Spinal cord (tissue), 10 donors: ENCODE results near the gene TBATA. TPM values are rescaled to one million over a fixed set of nuclear protein-coding genes. Genes with fewer than 3 reads are reported as not detected.

ENCODE experiments used
- DNase-seq, 6 donors: peaks; one replicate each; pipeline versions ENCODE4 v3.0.0 to v3.0.0-alpha.2; 2013 to 2015; ENCODE audit warnings: low spot score in 6 of 6, low read depth in 4 of 6
- H3K27ac ChIP-seq: one replicate; pipeline ENCODE4 v1.5.1; 2013; ENCODE audit warnings: low read depth, low read length, control low read depth
- H3K27me3 ChIP-seq: one replicate; pipeline ENCODE4 v1.6.1; 2013; ENCODE audit warnings: low read length; ENCODE audit not compliant: control insufficient read depth, insufficient read depth
- H3K36me3 ChIP-seq: one replicate; pipeline ENCODE4 v1.6.1; 2013; ENCODE audit warnings: low read length; ENCODE audit not compliant: control insufficient read depth, insufficient read depth
- H3K4me1 ChIP-seq: one replicate; pipeline ENCODE4 v1.6.1; 2013; ENCODE audit warnings: low read length; ENCODE audit not compliant: control insufficient read depth, insufficient read depth
- H3K4me3 ChIP-seq: one replicate; pipeline ENCODE4 v1.5.1; 2013; ENCODE audit warnings: low read depth, low read length, control low read depth
- H3K9me3 ChIP-seq: one replicate; pipeline ENCODE4 v1.6.1; 2013; ENCODE audit warnings: low read length; ENCODE audit not compliant: control insufficient read depth, insufficient read depth
- WGBS: methylation state at CpG from one replicate; pipeline ENCODE4 v1.1.5; 2013; ENCODE audit warnings: missing lambda C conversion rate; ENCODE audit not compliant: insufficient coverage; 5-methylcytosine and 5-hydroxymethylcytosine counted together
- polyA plus RNA-seq, 2 donors: library from polyadenylated mRNA; unstranded; fragments of 120-200 nt; gene quantifications; one replicate each; pipeline ENCODE4 v1.2.1, GENCODE V29; 2013; ENCODE audit not compliant: insufficient read length in 2 of 2
- total RNA-seq, 2 donors: library from RNA; depleted of rRNA in 1 of 2; stranded (reverse); fragments of 120-200 nt in 1 of 2; fragments of >200 nt in 1 of 2; gene quantifications; one replicate each; pipeline versions ENCODE4 v1.2.3 to v1.2.4, GENCODE V29; 2013 to 2014
- donor health status: healthy.

The TBATA gene
- total and polyA plus RNA-seq, 4 donors, result not detected

DNA sequence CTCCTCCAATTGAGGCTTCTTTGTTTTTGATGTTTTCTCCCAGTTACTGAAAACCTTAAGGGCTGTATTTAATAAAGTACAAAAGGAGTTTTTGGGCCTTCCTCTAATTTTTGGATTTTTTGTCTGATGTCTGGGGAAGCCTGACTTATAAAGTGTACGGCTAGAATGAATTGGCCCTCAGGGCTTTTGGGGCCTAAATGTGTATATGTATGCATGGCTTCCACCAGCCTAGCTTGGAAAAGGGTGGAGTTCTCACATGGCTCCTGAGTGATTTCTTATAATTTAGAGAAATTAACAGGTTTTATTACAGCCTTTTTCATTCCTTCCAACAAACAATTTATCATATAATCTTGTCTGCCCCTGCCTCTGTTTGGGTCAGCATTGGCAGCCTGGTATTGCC lies 10.4 kb upstream of the TBATA start:
- 88% methylated on average over 1 of the region's 1 CpG for WGBS
- H3K27ac ChIP-seq, result no peak overlapping the region
- no peak for DNase-seq
- H3K36me3 ChIP-seq, result no peaks in the 10 kb centered on the region
- H3K4me1 ChIP-seq, result no peaks in the 10 kb centered on the region
- H3K27me3 ChIP-seq, result no peaks in the 10 kb centered on the region
- H3K9me3 ChIP-seq, result peaks cover 2% of the 10 kb centered on the region
- H3K4me3 ChIP-seq, result no peak overlapping the region

- Histone ChIP-seq H3K4me1 (no peaks in the 10 kb centered on the region), H3K36me3 (no peaks in the 10 kb centered on the region), H3K27me3 (no peaks in the 10 kb centered on the region), H3K27ac (no peak overlapping the region), H3K4me3 (no peak overlapping the region), H3K9me3 (peaks cover under 1% of the 10 kb centered on the region)
- 87% methylated on average over 2 of the region's 5 CpGs for WGBS
- DNase-seq, result no peak
Observed at GRCh38 chr10:70791386-70792039, 6.3 kb upstream of the TBATA start.

- DNase-seq, result no peak
- WGBS, result 83% methylated on average over 1 of the region's 5 CpGs
- no peaks in the 10 kb centered on the region for H3K4me1 ChIP-seq
- no peaks in the 10 kb centered on the region for H3K27me3 ChIP-seq
- H3K9me3 ChIP-seq, result no peaks in the 10 kb centered on the region
- H3K27ac ChIP-seq, result no peak overlapping the region
- H3K4me3 ChIP-seq, result no peak overlapping the region
- H3K36me3 ChIP-seq, result no peaks in the 10 kb centered on the region
Observed at GRCh38 chr10:70786799-70787415, 1.7 kb upstream of the TBATA start.

GRCh38 chr10:70784471-70784870 lies 706 bp downstream of the TBATA start:
- Histone ChIP-seq H3K9me3 (no peaks in the 10 kb centered on the region), H3K27me3 (no peaks in the 10 kb centered on the region), H3K36me3 (no peaks in the 10 kb centered on the region), H3K4me3 (no peak overlapping the region), H3K27ac (no peak overlapping the region), H3K4me1 (peaks cover under 1% of the 10 kb centered on the region)
- WGBS, result 50% methylated on average over 1 of the region's 2 CpGs
- DNase-seq, result no peak

DNA sequence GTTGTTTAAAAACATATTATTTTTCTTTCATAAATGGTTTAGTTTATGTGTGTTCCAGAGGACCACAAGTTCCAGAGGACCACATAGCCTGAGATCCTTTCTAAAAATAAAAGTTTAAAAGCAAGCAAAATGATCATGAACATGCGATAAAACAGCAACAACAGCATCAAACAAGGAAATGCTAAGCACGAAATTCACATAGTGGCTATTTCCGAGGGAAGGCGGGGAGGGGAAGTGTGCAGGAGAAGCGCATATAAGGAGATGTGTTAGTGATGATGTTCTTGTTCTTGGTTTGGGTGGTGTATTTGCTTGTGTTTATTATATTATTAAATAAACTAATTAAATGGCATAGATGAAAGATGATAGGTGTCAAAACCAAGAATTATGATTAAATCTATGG lies 1.2 kb downstream of the TBATA start:
- no peaks in the 10 kb centered on the region for H3K27me3 ChIP-seq
- no CpG with 5 or more reads among the region's 5 CpGs for WGBS
- H3K9me3 ChIP-seq, result no peaks in the 10 kb centered on the region

DNA sequence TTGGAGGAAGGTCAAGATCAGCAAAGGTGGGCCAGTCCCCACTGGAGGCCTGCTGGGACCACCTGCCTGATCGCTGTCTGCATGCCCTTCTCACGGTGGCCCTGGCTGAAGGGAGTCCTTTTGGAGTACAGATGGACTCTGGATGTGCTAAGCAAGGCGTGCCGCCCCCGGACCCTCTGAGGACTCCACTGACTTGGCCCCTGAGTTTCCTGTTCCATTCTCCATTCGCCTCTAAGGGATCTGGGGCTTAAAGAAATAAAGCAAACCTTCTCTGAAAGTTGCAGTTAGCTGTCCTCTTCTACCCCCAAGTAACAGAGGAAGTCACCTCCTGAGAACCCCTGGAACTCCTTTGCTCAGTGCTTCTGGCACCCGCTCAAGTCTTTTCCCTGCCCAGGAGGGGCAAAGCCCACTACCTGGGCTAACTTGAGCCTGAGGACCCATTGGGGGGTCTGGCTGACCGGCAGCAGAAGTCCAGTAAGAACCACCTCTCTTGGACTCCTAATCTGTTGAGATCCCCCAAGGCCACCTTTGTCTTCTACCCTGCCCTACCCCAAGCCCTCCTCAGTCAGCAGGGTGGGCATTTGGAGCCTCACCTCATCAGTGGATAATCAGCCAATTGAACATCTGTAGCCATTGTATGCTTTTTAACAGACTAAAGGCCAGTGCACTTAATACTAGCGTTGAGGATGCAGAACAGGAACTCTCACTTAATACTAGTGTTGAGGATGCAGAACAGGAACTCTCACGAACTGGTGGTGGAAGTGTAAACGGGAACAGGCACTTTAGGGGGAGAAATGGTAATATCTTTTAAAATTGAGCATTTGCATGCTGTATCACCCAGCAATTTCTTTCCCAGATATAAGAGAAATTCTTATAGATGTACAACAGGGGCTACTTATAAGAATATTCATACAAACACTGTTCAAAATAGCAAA lies 2.2 kb downstream of the TBATA start:
- WGBS, result 89% methylated on average over 8 of the region's 11 CpGs
- DNase-seq, result no peak
- H3K9me3 ChIP-seq, result no peaks in the 10 kb centered on the region
- no peak overlapping the region for H3K4me3 ChIP-seq
- H3K36me3 ChIP-seq, result no peaks in the 10 kb centered on the region
- peaks cover 8% of the 10 kb centered on the region for H3K4me1 ChIP-seq
- H3K27ac ChIP-seq, result no peak overlapping the region
- no peaks in the 10 kb centered on the region for H3K27me3 ChIP-seq

More for the DNA sequence above, 1.2 kb downstream of the TBATA start:
- no peak overlapping the region for H3K4me3 ChIP-seq
- H3K27ac ChIP-seq, result no peak overlapping the region
- no peak for DNase-seq
- H3K4me1 ChIP-seq, result peaks cover 5% of the 10 kb centered on the region
- H3K36me3 ChIP-seq, result no peaks in the 10 kb centered on the region

DNA sequence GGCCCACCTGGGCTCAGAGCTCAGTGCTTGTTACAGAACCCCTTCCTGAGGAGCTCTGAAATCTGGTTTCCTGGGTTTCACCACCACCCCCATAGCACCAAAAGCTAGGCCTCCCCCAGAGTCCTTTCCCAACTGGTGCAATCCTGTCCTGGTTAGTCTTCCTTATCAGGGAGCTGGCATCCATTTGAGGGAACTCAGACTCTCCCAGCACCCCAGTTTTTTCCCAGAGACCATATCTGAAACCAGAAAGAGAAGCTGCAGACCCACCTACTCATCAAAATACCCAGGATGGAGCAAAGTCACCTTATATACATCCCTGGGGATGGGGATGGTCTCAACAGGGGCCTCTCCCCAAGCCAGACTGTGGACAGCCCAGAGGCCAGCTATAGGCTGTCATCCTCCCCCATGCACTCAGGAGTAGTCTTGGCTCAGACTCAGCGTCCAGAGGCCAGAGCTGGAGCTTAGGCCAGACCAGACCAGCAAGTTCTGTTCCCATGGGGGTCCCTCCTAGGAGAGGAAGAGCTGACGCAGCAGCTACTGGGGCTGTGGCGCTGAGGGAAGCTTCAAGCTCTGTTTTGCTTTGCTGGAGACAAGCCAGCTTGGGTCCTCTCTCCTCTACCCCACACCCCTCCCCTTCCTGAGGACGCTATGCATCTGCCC lies 3.0 kb downstream of the TBATA start:
- Histone ChIP-seq H3K27ac (no peak overlapping the region), H3K4me1 (peaks cover 8% of the 10 kb centered on the region), H3K9me3 (no peaks in the 10 kb centered on the region), H3K27me3 (no peaks in the 10 kb centered on the region), H3K4me3 (no peak overlapping the region), H3K36me3 (no peaks in the 10 kb centered on the region)
- WGBS, result 61% methylated on average over 2 of the region's 4 CpGs
- DNase-seq, result peak in 1 of 6 donors; percentile 29

DNA sequence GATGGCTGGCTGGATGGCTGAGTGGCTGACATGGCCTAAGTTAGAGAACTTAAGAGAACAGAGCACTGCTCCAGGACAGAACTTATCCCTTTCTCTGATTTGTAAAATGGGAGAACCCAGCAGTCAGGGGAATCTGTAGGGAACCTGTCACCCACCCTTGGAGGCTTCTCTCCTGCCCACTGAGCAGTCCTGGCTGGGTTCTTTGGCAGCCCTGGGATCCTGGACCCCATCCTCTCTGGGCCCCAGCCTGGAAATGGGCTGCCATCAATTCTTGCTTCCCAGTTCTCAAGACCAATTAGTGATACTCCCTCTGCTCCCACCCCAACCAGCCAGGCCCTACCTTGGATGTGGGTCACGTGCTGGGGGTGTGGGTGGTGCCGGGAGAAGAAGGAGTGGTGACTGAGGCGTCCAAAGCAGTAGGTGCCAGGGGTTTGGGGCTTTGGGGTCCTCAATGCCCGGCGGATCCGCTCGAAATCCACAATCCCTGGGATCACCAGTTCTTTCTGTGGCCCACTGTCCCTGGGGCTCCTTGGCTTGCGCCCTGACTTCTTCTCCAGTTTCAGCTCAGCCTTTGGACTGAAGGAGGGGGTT lies 3.6 kb downstream of the TBATA start:
- DNase-seq, result no peak
- peaks cover 8% of the 10 kb centered on the region for H3K4me1 ChIP-seq
- no peak overlapping the region for H3K27ac ChIP-seq
- no peaks in the 10 kb centered on the region for H3K36me3 ChIP-seq
- no peaks in the 10 kb centered on the region for H3K27me3 ChIP-seq
- H3K4me3 ChIP-seq, result no peak overlapping the region
- WGBS, result 96% methylated on average over 6 of the region's 8 CpGs
- H3K9me3 ChIP-seq, result no peaks in the 10 kb centered on the region

DNA sequence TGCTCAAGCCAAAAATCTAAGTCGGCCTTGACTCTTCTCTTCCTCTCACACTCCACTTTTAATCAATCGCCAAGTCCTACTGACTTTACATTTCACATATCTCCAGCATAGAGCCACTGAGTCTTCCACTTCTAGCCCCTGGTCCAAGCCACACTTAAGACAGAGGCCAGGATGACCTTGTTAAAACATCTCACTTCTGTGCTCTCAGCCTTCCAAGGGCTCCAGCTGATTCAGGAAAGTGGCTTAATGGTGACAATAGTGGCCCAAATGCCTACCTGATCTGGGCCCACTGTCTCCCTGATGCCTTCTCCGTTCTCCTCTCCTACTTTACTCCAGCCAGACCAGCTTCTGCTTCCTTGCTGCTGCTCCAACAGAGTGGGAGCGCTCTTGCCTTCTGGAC lies 4.4 kb downstream of the TBATA start:
- Histone ChIP-seq H3K4me3 (no peak overlapping the region), H3K4me1 (peaks cover 8% of the 10 kb centered on the region), H3K36me3 (no peaks in the 10 kb centered on the region), H3K9me3 (no peaks in the 10 kb centered on the region), H3K27me3 (no peaks in the 10 kb centered on the region), H3K27ac (no peak overlapping the region)
- no peak for DNase-seq
- 94% methylated on average over 4 of the region's 4 CpGs for WGBS
